ENCODE measurements around the gene PSMG3. TPM values are rescaled to one million over a fixed set of nuclear protein-coding genes. Genes with fewer than 3 reads are reported as not detected.

PSMG3 gene
- total RNA-seq, 1 experiment from 2014 or later: 49.8 TPM

GRCh38 chr7:1560620-1561031 lies 9.2 kb downstream of the PSMG3 start:
- Histone ChIP-seq H3K4me3 (ENCODE audit: insufficient read depth, low read depth, low read length) (no peak overlapping the region), H3K36me3 (replicated peaks; ENCODE audit: control insufficient read depth, insufficient read depth, low read length) (no peaks in the 10 kb centered on the region), H3K27me3 (ENCODE audit: control insufficient read depth, insufficient read depth, low read length) (no peaks in the 10 kb centered on the region)
- peak; percentile 56 for DNase-seq

DNA sequence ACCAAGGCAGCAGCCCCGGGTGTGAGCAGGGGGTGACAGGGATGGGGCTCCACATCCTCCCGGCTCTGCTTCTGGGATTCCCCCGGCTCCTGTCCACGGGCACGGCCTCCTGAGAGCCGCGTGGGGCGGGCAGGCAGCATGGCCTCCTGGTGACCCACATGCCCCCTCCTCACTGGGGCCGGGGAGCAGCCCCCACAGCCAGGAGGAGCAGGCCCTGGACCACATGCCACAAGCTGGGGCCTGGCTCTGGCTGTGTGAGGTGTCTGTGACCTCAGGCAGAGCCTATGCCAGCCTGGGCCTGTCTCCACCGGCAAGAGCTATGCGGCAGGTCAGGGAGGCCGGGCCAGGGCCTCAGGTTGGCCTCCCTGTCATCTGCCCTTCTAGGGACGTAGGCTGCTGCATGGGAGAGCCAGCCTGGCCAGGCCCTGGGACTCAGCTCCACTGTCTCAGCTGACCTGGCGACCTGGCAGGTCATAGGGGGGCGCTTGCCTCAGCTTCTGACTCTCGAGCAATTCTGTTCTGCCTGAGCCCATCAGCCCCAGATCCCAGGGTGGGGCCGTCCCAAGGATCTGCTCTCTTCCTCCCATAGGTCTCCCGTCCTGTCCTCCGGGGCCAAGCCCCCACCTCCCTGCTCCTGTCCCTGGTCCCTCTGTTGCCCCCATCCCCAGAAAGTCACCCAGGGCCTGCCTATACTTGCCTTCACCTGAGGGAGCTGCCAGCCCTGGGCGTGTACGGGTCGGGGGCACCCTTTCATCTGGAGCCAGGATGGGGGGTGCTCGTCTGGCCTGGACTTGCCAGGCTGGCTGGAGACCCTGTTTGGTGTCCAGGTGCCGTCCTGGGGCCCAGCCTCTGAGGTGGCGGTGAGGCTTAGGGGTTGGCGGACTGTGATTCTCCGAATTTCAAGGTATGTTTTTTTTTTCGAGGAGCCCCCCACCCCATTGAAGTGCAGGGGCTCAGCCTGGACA lies 9.9 kb downstream of the PSMG3 start:
- DNase-seq: peak; percentile 66
- no peaks in the 10 kb centered on the region for H3K36me3 ChIP-seq (replicated peaks; ENCODE audit: control insufficient read depth, insufficient read depth, low read length)
- H3K27me3 ChIP-seq (ENCODE audit: control insufficient read depth, insufficient read depth, low read length): no peaks in the 10 kb centered on the region
- no peak overlapping the region for H3K4me3 ChIP-seq (ENCODE audit: insufficient read depth, low read depth, low read length)

- no peaks in the 10 kb centered on the region for H3K27me3 ChIP-seq (ENCODE audit: control insufficient read depth, insufficient read depth, low read length)
- no peaks in the 10 kb centered on the region for H3K36me3 ChIP-seq (replicated peaks; ENCODE audit: control insufficient read depth, insufficient read depth, low read length)
- peak; percentile 62 for DNase-seq
- no peak overlapping the region for H3K4me3 ChIP-seq (ENCODE audit: insufficient read depth, low read depth, low read length)
These were observed 10.8 kb downstream of the PSMG3 start for GRCh38 chr7:1558841-1559625.

DNA sequence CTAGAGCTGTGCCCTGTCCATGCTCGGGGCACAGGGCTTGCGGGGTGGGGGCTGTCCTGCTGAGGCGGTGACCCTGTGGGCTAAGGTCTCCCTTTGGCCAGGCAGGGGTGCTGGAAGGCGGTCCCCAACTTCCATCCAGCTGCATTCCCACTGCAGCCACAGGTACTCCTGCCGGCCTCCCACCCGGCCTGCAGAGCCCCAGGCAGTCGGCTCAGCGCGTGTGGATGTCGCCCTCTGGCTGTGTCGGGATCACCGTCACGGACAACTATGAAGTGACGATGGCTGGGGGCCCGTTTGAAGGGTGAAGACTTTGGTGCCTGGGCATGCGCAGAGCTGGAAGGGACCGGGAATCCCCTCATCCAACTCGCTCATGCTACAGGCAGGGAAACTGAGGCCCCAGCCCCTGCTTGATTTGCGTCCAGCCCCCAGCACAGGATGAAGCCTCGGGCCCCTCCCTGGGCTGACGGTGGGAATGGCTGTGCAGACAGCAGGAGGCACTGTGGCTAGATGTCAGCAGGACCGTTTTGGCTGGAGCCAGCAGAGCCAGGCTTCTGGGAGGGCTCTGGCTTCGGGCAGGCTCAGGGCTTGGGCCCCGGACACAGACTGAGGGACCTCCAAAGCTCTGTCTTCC lies 11.5 kb downstream of the PSMG3 start:
- no peaks in the 10 kb centered on the region for H3K27me3 ChIP-seq (ENCODE audit: control insufficient read depth, insufficient read depth, low read length)
- peak; percentile 85 for DNase-seq
- H3K4me3 ChIP-seq (ENCODE audit: insufficient read depth, low read depth, low read length): no peak overlapping the region
- no peaks in the 10 kb centered on the region for H3K36me3 ChIP-seq (replicated peaks; ENCODE audit: control insufficient read depth, insufficient read depth, low read length)

- Histone ChIP-seq H3K36me3 (replicated peaks; ENCODE audit: control insufficient read depth, insufficient read depth, low read length) (no peaks in the 10 kb centered on the region), H3K27me3 (ENCODE audit: control insufficient read depth, insufficient read depth, low read length) (no peaks in the 10 kb centered on the region), H3K4me3 (ENCODE audit: insufficient read depth, low read depth, low read length) (no peak overlapping the region)
- DNase-seq: peak; percentile 64
These were observed 12.1 kb downstream of the PSMG3 start for GRCh38 chr7:1557771-1558170.

DNA sequence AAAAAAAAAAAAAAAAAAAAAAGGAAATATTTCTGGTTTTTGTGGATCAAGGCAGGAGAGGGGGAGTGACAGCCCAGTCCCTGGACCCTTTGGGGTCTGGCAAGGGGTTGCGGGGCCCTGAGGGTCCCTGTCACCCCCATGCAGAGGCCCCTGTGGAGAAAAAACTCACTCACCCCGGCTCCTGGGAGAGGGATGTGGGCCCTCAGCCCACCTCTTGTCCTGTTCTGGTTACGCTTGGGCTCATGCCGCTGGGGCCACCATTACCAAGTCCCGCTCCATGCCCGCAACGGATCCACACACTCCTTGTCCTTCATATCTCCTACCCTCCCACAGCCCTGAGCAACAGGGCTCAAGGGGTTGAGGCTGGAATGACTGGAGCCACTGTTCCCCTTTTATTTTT lies 12.8 kb downstream of the PSMG3 start:
- H3K4me3 ChIP-seq (ENCODE audit: insufficient read depth, low read depth, low read length): no peak overlapping the region
- no peaks in the 10 kb centered on the region for H3K27me3 ChIP-seq (ENCODE audit: control insufficient read depth, insufficient read depth, low read length)
- DNase-seq: peak; percentile 53
- H3K36me3 ChIP-seq (replicated peaks; ENCODE audit: control insufficient read depth, insufficient read depth, low read length): no peaks in the 10 kb centered on the region

DNA sequence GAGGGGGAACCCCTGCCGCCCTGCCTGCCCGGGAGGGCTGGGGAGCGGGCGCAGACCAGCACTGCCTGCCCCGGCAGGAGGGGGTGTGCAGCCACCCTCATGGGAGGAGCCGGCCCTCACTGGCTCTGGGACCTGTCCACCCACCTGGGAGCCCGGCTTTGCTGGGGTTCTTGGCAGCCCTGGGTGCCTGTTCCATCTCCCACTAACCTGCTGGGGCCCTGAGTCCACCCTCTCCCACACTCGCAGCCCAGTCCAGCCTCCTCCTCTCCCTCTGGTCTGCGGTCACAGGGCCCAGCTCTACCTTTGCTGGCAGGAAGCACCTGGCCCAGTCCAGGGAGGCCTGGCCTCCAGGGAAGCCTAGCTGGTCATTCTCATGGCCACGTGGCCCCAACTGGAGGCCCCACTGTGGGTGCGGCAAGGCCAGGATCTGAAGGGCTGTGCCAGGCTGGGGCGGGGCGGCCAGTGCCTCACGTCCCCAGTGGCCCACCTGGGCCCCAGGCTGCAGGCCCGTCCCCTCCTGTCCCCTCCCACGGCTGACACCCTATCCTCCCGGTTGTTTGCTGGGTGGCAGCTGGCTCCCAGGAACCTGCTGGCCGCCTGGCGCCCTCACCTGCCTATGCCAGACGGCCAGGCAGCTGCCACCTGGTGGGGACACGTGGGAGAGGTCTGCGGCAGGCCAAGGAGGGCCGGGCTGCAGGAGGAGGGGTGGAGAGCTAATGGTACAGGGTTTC lies 13.9 kb downstream of the PSMG3 start, which contains the start of gene TMEM184A:
Gene TMEM184A, minus strand, starts transcription at position 393 of the 731 bp plus-strand sequence. CDS start 721 bp downstream, outside the sequence.
- Histone ChIP-seq H3K27me3 (ENCODE audit: control insufficient read depth, insufficient read depth, low read length) (no peaks in the 10 kb centered on the region), H3K36me3 (replicated peaks; ENCODE audit: control insufficient read depth, insufficient read depth, low read length) (no peaks in the 10 kb centered on the region), H3K4me3 (ENCODE audit: insufficient read depth, low read depth, low read length) (no peak within 1 kb of the TSS)
- DNase-seq: peak; percentile 97

GRCh38 chr7:1555046-1555812 lies 14.6 kb downstream of the PSMG3 start:
- DNase-seq: peak; percentile 92
- no peaks in the 10 kb centered on the region for H3K36me3 ChIP-seq (replicated peaks; ENCODE audit: control insufficient read depth, insufficient read depth, low read length)
- no peaks in the 10 kb centered on the region for H3K27me3 ChIP-seq (ENCODE audit: control insufficient read depth, insufficient read depth, low read length)
- H3K4me3 ChIP-seq (ENCODE audit: insufficient read depth, low read depth, low read length): no peak overlapping the region

DNA sequence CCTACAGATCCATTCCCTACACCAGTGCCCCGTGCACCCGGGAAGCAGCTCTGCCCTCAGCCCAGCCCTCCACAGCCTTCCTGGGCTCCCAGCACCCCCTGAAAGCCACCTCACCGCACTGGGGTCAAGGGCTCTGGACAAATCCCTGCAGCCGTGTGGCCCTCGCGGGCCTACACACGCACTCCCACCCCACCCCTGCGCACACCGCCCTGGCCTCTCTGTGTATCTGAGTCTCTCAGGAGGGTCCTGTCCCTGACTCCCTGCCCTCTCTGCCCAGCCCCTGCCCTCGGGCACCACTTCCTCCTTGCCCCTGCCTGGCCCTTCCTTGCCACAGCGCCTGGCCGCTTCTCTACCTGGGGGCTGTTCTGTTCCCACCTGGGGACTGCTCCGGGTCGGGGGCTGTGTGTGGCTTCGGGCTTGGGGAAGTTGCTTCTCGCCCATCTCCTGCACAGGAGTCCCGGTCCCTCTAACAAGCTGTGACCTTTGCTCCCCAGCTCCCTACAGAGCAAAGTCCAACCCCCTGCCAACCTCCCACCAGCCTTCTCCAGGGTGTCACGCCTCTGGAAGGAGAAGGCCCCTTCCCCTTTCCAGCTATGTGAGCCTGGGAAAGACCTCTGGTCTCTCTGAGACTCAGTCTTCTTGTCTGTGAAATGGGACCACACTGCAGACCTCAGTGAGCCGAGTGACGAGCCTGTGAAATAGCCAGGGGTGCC lies 15.3 kb downstream of the PSMG3 start:
- no peak overlapping the region for H3K4me3 ChIP-seq (ENCODE audit: insufficient read depth, low read depth, low read length)
- H3K36me3 ChIP-seq (replicated peaks; ENCODE audit: control insufficient read depth, insufficient read depth, low read length): no peaks in the 10 kb centered on the region
- H3K27me3 ChIP-seq (ENCODE audit: control insufficient read depth, insufficient read depth, low read length): no peaks in the 10 kb centered on the region
- DNase-seq: no peak

GRCh38 chr7:1553512-1554210 lies 16.2 kb downstream of the PSMG3 start:
- DNase-seq: no peak
- Histone ChIP-seq H3K4me3 (ENCODE audit: insufficient read depth, low read depth, low read length) (no peak overlapping the region), H3K36me3 (replicated peaks; ENCODE audit: control insufficient read depth, insufficient read depth, low read length) (no peaks in the 10 kb centered on the region), H3K27me3 (ENCODE audit: control insufficient read depth, insufficient read depth, low read length) (no peaks in the 10 kb centered on the region)

DNA sequence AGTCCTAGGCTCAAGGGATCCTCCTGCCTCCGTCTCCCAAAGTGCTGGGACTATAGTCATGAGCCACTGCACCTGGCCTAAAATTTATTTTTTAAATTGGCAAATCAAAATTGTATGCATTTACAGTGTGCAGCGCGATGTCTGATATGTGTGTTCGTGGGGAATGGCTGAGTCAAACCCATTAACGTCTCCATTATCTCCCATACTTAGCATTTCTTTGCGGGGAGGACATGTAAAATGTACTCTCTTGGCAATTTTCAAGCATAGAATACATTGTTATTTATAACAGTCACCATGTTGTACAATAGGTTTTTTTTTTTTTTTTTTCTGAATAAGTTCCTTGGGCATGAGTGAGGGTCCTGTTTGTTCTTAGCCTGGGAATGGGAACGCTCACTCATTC lies 17.6 kb downstream of the PSMG3 start:
- Histone ChIP-seq H3K4me3 (ENCODE audit: insufficient read depth, low read depth, low read length) (no peak overlapping the region), H3K27me3 (ENCODE audit: control insufficient read depth, insufficient read depth, low read length) (no peaks in the 10 kb centered on the region), H3K36me3 (replicated peaks; ENCODE audit: control insufficient read depth, insufficient read depth, low read length) (no peaks in the 10 kb centered on the region)
- DNase-seq: no peak

DNA sequence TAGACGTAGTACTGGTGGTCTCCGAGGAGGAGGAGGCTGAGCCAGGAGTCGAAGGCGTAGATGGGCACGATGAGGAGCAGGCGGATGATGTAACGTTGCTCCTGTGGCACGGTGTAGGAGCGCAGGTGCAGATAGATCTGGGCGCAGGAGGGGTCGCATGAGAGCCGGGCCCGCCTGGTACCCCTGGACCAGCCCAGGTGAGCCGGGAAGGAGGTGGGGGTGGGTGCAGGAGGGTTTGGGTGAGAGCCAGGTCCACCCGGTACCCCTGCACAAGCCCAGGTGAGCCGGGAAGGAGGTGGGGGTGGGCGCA lies 19.0 kb downstream of the PSMG3 start:
- H3K27me3 ChIP-seq (ENCODE audit: control insufficient read depth, insufficient read depth, low read length): no peaks in the 10 kb centered on the region
- no peaks in the 10 kb centered on the region for H3K36me3 ChIP-seq (replicated peaks; ENCODE audit: control insufficient read depth, insufficient read depth, low read length)
- no peak overlapping the region for H3K4me3 ChIP-seq (ENCODE audit: insufficient read depth, low read depth, low read length)
- no peak for DNase-seq
